ENCODE data around the gene TENM4. TPM values are rescaled to one million over a fixed set of nuclear protein-coding genes. Genes with fewer than 3 reads are reported as not detected.

TENM4 gene
- total and polyA plus RNA-seq, 2 of the 8 experiments (the other 6 are each of a cell fraction or from before 2014, with no cell fraction given) = 3.5 to 7.2 TPM

DNA sequence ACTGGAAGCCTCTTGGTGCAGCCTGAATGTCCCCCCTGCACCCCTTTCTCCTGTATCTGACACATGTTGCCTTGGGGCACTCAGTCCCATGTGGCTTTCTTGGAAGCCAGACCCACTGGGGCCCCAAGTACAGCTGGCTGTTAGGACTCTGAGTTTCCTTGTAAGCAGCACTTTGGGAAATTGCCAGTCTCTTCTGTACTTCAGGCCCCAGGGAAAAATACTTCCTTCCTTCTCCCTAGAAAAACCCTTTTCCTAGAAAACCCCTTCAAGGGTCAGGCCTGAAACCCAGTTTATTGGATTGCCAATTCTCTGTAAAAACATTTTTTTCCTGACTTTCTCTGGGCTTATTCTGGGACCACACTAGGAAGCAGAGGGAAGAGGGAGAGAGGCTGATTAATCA, 360.3 kb downstream of the TENM4 start:
- Histone ChIP-seq H2BK12ac (ENCODE audit: low read depth, low read length) (no peak overlapping the region), H3K14ac (ENCODE audit: insufficient read length) (no peak overlapping the region), H3K9ac (replicated peaks in 1 of 4; ENCODE audit: extremely low read depth in 1 of 4, low read depth in 3 of 4, low read length in 3 of 4) (no peak overlapping the region), H3K27ac (ENCODE audit: low read depth, low read length) (no peak overlapping the region), H3K79me2 (ENCODE audit: control insufficient read depth in 1 of 2, insufficient read depth in 2 of 2, low read length in 2 of 2) (no peaks in the 10 kb centered on the region), H4K20me1 (replicated peaks in 1 of 2; ENCODE audit: control insufficient read depth in 1 of 2, insufficient read depth in 2 of 2, low read length in 2 of 2) (no peaks in the 10 kb centered on the region), H2BK120ac (replicated peaks; ENCODE audit: low read depth, low read length) (no peak overlapping the region), H3K36me3 (ENCODE audit: control insufficient read depth in 2 of 4, insufficient read depth in 4 of 4, low read length in 3 of 4) (no peaks in the 10 kb centered on the region), H3K4me3 (ENCODE audit: extremely low read depth in 1 of 4, insufficient read depth in 2 of 4, low read depth in 3 of 4, low read length in 4 of 4) (no peak overlapping the region), H3K23ac (ENCODE audit: insufficient read length) (no peak overlapping the region), H3K18ac (ENCODE audit: extremely low read depth, low read length) (no peak overlapping the region), H3K23me2 (ENCODE audit: low read depth, low read length) (no peaks in the 10 kb centered on the region), H2AFZ (ENCODE audit: low read length) (no peak overlapping the region), H3K9me3 (ENCODE audit: insufficient read depth in 2 of 2, low read depth in 1 of 2, low read length in 1 of 2) (peaks cover 0 to 7% of the 10 kb centered on the region in 2 experiments; a peak in 1 of 4 replicates), H4K8ac (ENCODE audit: extremely low read depth, insufficient read depth, low read length) (no peak overlapping the region), H3K4me2 (ENCODE audit: insufficient read depth in 1 of 2, low read depth in 2 of 2, low read length in 2 of 2) (no peak overlapping the region), H2AK5ac (ENCODE audit: low read depth, low read length) (no peak overlapping the region), H3K4me1 (replicated peaks in 1 of 4; ENCODE audit: control insufficient read depth in 3 of 4, insufficient read depth in 4 of 4, low read length in 3 of 4) (no peaks in the 10 kb centered on the region; a peak in 2 of 7 replicates), H2BK20ac (ENCODE audit: low read length) (no peak overlapping the region), H3K56ac (replicated peaks; ENCODE audit: insufficient read length, low read depth, low read length) (no peak overlapping the region), H3K27me3 (replicated peaks in 1 of 4; ENCODE audit: control insufficient read depth in 3 of 4, extremely low read depth in 1 of 4, insufficient read depth in 3 of 4, low read length in 3 of 4) (no peaks in the 10 kb centered on the region), H3K79me1 (ENCODE audit: low read depth, low read length) (no peaks in the 10 kb centered on the region), H3K4ac (replicated peaks; ENCODE audit: insufficient read length, low read depth, low read length) (no peak overlapping the region), H4K5ac (ENCODE audit: insufficient read length, low read depth, low read length) (no peak overlapping the region), H4K91ac (replicated peaks; ENCODE audit: insufficient read length, low read length) (no peak overlapping the region), H2BK5ac (ENCODE audit: low read depth, low read length) (no peak overlapping the region), H2BK15ac (ENCODE audit: low read length) (no peak overlapping the region)
- CTCF ChIA-PET (ENCODE audit: partially characterized antibody) = interaction anchor here (1.4 to 4.2 kb wide), 6 partner anchors 10 to 434 kb away, joined by 3 to 37 read pairs (median 14); no protein-coding TSS in a partner anchor
- no peak for FAIRE-seq
- POLR2A ChIA-PET (ENCODE audit: partially characterized antibody) = no interaction called here
- DNase-seq (ENCODE audit: low read depth in 1 of 2, low spot score in 2 of 2) = no peak
- TF ChIP-seq GABPA (IDR thresholded peaks at IDR 0.05; ENCODE audit: borderline replicate concordance, insufficient read depth, low read length) (no peak), HDAC2 (IDR thresholded peaks at IDR 0.05; ENCODE audit: borderline replicate concordance in 1 of 2, low read depth in 2 of 2, low read length in 2 of 2) (no peak)
